Nucleus accumbens (tissue), 56 donors: ENCODE results near the gene PROC.
"Not testable (repeated sequence)": the region's sequence is repeated elsewhere in the genome, so short reads cannot be mapped to it uniquely, and the experiment has no call there.

Source experiments
- DNase-seq, 56 donors: peaks; one replicate each; lab custom pipeline; 2025; lab: John Stamatoyannopoulos, UW

PROC gene

DNA sequence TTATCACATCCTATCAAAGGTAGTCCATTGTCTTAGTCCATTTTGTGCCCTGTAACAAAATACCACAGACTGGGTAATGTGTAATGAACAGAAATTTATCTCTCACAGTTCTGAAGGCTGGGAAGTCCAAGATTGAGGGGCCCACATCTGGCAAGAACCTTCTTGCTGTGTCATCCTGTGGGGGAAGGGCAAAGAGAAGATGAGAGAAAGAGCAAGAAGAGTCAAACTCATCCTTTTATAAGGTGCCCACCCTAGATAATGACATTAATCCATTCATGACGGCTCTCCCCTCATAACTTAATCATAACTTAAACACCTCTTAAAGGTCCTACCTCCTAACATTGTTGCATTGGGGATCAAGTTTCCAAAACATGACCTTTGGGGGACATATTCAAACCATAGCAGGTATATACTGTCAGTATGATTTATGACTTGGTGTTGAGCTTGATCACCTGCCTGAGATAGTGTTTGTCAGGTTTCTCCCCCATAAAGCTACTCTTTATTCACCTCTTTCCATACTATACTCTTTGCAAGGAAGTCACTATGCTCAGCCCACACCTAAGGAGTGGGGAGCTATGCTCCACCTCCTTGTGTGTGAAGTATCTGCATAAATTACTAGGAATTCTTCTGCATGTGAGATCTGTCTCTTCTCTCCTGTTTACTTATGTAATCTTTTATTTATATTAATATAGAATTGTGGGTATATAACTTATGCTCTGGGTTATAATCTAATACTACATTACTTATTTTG is 25.2 kb upstream of the PROC start:
- no peak for DNase-seq

GRCh38 chr2:127394492-127394891 is 23.7 kb upstream of the PROC start:
- DNase-seq, result no peak

DNA sequence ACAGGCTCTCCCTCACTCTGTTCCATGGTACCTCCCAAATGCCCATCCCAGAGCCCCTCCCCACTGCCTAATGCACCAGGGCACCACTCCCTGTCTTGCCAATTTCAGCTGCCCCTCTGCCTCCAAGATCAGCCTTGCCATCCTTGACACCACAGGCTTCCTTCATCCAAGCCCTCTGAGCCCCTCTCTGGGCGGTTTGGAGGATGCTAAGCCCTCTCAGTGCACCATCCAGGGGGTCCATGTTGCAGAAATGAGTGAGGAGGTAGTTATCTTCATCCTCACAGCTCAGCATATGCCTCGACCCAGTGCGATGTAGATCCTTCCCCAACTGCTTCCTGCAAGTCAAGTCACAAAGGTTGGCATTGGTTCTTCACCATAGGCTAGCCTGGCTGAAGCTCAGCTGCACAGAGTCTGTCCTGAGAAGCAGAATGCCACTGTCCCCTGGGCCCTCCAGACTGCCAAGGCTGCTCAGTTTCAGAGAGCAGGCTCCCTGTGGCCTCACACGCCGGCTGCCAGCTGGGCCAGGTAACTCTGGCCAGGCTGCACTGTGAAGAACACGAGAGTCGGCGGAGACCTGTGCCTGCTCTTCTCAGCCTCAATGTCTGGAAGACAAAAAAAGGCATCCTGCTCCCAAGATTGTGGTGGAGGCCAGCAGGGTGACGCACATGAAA is 20.5 kb upstream of the PROC start:
- no peak for DNase-seq

- DNase-seq, result peak in 10 of 56 donors; percentile 14 to 71 (median 34)
These were observed 20.0 kb upstream of the PROC start for GRCh38 chr2:127398239-127398590.

GRCh38 chr2:127400533-127400896 is 17.7 kb upstream of the PROC start:
- no peak for DNase-seq

- DNase-seq, result peak in 1 of 56 donors; percentile 23
These were observed 17.1 kb upstream of the PROC start for GRCh38 chr2:127400897-127401756.

- no peak for DNase-seq
These were observed 16.2 kb upstream of the PROC start for GRCh38 chr2:127401757-127402695.

GRCh38 chr2:127403460-127403859 is 14.8 kb upstream of the PROC start:
- DNase-seq, result no peak

DNA sequence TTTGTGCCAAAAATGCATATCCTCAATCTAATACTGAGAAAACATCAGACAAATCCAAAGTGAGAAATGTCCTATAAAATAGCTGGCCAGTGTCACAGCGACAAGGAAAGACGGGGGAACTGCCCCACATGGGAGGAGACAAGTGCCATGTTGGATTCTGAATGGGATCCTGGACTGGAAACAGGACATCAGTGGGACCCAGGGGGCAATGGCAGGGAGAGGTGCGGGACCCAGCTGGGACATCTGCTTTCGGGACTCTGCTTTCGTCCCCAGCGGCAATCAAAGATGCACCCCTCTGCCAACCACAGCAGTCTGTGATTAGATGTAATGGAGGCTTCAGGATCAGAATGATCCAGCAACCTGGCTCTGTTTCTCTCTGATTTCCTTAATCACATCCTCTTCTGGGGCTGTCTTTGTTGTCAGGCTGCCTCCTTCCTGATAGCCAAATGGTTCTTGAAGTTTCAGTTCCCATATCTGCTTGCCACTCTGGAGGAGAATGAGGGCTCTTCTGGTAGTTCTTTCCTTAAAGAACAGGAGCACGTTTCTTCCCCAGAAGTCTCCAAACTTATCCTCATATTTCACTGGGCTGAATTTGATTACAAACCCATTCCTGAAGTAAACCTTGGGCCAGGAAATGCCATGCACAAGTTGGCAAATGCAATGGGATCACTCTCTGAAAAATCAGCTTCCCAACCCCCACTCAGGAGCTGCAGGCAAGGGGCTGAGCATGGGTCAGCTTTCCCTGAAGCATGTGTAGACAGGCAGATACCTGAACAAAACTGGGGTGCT is 13.6 kb upstream of the PROC start:
- DNase-seq, result no peak

DNA sequence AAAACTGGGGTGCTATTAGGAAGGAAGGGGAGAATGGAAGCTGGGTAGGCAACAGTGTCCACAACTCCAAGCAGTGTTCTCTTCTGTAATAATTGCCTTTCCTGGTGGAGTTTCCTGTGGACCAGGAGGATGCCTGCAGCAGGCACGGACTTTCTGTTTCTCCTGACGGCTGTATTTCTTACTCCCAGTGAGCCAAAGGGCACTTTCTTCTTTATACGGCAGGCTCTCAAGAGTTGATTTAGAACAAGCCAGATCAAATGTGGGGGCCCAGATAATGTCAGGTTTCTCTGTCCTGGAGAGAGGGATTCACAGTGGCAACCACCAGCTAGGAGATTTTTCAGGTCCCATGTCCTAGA is 13.0 kb upstream of the PROC start:
- DNase-seq, result no peak

DNA sequence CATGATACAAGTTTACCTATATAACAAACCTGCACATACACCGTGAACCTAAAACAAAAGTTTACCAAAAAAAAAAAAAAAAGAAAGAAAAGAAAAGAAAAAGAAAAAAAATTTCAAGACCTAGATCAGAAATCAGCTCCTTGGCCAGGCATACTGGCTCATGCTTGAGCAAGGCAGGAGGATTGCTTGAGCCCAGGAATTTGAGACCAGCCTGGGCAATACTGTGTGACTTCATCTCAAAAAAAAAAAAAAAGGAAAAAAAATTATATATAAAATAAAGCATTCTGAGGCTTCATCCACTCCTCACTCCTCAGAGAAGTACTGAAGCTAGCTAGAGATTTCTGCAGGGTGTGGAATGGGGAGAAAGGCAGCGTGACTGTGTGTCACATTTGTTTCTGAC is 11.8 kb upstream of the PROC start:
- DNase-seq, result no peak

DNA sequence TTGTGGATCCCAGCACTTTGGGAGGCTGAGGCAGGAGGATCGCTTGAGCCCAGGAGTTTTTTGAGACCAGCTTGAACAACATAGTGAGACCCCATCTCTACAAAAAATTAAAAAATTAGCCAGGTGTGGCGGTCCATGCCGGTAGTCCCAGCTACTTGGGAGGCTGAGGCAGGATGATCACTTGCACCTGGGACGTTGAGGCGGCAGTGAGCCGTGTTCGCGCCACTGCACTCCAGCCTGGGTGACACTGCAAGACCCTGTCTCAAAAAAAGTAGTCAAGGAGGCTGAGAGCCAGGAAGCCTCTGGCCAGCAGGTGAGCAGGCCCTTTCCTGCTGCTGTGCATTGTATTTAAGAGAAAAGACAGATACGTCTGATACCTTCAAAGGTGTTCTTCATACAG is 11.1 kb upstream of the PROC start:
- no peak for DNase-seq

DNA sequence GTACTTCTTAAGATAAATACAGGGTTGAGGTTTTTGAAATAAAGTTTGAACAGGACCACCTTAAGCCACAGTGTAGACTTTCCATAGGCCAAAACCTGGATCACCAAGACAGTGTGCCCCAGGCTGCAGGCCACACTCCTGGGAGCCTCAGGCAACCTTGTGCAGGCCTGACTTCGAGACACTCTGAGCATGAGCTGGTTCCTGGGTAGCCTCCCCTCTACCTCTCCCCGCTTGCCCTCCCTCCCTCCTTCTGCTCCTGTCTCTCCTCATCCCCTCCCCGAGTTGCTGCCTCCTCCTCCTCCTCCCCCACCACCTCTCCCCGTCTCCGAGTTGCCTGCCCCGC is 10.6 kb upstream of the PROC start:
- no peak for DNase-seq

DNA sequence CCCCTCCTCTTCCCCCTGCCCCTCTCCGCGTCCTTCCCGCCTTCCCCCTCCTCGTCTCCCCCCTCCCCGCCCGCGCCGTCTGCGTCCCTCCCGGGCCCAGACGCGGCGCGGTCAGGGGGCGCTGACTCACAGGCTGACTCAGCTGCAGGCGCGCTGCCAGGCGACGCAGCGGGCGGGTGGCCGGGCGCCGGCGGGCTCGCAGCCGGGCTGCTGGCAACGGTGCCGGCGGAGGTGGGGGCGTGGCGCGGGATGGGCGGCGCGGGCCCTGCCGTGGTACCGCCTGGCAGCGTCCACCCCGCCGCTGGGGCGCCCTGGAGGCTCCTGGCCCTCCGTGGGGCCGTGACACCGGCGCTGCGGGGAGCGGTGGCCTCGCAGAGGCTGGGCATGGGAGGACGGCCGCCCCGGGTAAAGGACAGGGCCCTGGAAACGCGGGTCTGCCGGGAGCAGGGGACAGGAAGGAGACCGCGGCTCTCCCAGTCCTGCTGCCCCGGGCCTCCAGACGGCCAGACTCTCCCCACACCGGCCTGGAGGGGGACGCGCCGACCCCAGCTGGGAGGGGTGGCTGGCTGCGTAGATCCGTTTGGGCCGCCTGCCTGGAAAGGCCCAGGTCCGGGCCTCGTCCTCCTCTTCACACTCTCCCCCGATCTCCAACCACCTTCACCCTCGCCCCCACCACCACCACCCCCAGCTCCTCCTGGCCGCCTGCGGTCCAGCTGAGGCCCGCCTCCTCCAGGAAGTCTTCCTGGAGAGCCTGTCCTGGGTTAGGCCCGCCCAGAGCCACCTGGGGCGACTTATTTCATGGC is 10.0 kb upstream of the PROC start:
- DNase-seq, result peak in 55 of 56 donors; percentile 41 to 95 (median 83)

DNA sequence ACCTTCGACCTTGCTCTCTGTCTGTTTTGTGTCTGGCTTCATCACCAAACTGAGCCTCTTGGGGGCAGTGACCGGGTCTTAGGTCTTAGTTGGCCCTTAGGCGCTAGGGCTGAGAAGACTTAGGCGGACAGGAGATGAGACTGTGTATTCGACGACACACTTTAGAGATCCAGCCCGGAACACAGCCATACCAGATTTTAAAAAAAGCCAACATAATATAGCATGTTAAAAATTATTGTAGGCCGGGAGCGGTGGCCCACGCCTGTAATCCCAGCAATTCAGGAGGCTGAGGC is 9.5 kb upstream of the PROC start:
- no peak for DNase-seq

GRCh38 chr2:127409716-127410115 is 8.5 kb upstream of the PROC start:
- not testable (repeated sequence) for DNase-seq

GRCh38 chr2:127410871-127411652 is 7.2 kb upstream of the PROC start:
- no peak for DNase-seq

DNA sequence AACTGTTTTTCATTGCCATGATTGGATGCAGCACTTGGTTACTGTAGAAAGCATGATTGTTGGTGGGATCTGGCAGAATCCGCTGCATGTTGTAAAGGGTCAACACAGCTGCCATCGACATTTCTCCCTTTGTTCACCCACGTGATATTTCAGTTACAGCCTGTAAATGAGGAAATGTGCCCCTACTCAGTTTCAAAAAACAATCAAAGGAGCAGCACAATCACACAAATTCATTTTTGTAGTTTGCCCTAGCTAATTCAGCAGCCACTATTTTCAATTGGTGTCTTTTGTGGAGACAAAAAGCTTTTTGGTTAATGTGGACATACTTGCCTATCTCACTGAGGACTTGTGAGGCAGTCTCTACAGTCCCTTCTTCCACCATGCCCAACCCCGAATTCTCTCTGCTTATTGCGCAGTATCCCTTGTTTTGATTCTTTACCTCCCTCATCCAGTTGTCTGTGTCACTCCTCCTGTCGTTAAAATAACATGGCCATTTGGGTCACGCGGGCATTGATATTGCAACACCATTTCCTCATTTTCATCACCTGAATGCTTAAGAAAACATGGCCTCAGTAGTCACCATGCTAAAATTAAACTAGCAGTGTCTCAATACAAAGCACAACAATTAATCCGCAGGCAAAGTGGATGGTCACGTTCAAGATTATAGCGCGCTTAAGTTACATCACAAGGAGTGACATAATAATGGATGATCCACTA is 6.4 kb upstream of the PROC start:
- DNase-seq, result no peak
